ENCODE measurements around the gene CDC42BPA.

DNA sequence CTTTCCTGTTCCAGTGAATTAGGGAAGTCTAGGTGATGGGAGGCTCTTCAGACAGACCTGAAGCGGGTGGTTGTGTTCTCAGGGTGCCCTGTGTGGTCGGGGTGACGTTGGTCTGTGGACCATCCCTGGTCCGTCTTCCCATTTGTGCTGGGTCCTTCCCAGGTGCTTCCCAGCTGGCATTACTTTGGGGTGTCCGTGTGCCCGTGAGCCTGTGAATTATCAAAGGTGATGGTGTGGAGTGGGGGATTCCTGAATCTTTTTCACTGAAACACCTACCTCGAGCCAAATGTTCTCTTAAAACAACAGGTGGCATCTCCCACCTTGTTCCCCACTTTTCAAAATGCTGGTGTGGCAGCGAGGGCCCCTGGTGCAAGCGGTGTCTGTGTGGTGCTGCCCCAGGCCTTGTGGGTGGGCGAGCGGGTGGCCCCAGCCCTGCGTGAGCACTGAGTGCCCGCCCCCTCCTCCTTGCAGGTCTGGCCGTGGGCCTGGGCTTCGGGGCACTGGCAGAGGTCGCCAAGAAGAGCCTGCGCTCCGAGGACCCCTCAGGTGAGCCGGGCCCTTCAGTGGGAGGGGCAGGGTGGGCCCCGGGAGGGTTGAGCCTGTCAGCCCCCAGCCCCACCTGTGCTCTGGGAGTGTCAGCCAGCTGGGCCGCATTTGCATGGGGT, 341.2 kb downstream of the CDC42BPA start:
- no peak for TF ChIP-seq CTCF (IDR thresholded peaks at IDR 0.05)
- no peak for TF ChIP-seq POLR2A (IDR thresholded peaks at IDR 0.05)

Measured in lower leg skin (tissue), 3 donors.